H4 (cell line): ENCODE data around the gene FGF4. TPM values are rescaled to one million over a fixed set of nuclear protein-coding genes. Genes with fewer than 3 reads are reported as not detected.

Source experiments
- DNase-seq: peaks from one replicate; pipeline ENCODE4 v3.0.0-alpha.2; 2015; ENCODE audit warnings: low spot score
- total RNA-seq: library from RNA; depleted of rRNA; stranded (reverse); fragments of >200 nt; shearing (Covaris generic); gene quantifications from 2 replicates; pipeline ENCODE4 v1.2.3, GENCODE V29; 2014

FGF4 gene
- total RNA-seq, 1 experiment from 2014 or later = 0.02 TPM

DNA sequence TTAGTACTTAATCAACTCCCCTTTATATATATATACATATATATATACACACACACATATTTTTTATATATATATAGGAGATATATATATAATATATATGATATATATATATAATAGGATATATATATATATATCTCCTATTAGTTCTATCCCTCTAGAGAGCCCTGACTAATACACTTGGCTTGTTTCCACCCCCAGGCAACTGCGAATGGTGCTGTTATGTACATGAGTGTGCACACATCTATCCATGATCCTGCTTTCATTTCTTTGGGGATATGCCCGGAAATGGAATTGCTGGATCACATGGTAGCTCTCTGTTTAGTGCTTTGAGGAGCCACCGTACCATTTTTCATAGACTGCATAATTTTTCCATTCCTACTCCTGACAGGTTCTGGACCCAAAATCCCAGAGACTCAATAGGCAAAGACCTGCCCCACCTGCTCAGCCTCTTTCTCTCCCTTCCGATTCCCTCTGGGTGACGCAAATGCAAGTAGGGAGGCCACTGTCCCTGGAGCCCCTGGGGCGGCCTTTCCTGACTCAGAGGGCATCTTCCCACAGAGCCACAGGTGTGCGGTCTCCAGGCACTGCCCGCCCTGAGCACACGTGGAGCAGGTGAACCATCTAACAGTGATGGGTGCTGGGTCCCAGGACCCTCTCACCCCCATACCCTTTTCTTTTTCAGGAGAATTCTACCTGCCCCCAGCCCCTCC lies 32.1 kb upstream of the FGF4 start:
- no peak for DNase-seq

DNA sequence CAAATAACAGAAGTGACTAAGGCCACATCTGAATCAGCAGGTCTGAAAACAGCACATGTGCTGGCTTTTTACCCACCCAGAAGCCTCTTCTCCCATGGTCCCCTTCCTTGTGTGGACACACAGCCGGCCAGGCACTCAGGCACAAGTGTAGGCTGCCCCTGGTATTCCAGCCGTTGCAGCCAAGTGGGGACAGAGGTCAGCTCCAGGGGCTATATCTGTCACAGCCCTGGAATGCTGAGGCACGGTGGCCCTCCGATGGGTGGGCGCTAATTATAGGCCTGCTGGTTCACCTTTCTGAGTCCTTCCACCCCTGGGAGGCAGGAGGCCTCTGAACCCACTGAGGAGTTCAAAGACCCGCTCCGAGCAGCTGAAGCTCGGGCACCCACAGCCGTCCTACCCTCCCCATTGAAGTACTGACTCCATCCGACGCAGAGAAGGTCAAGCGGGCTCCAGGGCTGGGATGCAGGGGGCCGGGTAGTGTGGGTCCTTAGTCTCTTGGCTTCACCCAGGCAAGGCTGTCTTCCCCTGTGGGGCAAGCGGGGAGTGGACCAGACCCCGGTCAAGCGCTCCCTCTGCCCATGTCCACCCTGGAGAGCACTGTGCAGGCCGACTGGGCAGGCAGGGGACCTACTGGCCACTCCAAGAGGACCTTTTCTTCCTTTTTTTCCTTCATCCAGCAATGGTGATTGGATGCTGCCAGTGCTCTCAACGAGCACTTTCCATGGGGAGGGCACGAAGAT lies 29.8 kb upstream of the FGF4 start:
- no peak for DNase-seq

DNA sequence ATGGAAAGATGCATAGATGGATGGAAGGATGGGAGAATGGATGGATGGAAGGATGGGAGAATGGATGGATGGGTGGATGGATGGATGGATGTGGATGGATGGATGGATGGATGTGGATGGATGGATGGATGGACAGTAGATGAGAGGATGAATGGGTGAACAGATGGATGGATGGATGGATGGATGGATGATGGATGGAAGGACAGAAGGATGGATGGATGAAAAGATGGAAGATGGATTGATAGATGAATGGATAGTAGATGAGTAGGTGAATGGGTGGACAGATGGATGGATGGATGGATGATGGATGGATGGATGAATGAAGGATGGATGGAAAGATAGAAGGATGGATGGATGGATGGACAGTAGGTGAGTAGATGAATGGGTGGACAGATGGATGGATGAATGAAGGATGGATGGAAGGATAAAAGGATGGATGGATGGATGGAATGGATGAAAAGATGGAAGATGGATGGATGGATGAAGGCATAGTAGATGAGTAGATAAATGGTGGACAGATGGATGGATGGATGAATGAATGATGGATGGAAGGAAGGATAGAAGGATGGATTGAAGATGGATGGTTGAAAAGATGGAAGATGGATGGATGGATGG lies 28.6 kb upstream of the FGF4 start:
- no peak for DNase-seq

DNA sequence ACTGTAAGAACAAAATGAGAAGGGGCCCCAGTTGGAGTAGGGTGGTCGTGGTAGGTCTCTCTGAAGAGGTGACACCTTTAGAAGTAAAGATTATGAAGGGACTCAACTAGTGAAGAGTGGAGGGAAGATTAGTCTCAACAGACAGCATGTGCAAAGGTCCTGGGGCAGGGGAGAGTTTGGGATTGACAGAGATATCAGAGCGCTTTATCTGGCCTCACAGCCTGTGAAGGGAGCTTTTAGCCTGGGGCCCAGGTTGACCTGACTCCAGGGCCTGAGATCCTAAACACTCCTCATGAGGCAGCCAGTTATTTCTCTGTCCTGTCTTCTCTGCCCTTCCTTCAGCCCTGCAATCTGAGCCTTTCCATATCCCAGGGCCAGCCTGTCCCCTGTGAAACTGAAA lies 27.9 kb upstream of the FGF4 start:
- no peak for DNase-seq

DNA sequence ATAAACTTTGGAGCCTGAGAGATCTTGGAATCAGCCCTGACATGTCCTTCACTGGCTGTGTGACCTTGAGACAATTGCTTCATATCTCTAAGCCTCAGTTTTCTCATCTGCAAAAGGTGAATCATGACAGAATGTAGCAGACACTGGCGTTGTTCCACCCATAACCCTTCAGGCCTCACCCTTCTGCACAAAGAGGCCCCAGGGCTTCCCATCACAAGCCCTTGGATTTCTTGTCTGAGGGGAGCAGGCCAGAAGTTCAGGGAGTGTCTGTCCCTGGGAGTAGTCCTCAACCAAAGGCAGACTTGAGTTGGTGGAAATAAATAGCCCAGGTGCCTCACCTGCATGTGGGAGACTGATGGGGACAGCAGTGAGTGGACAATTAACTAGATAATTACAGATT lies 27.4 kb upstream of the FGF4 start:
- no peak for DNase-seq

DNA sequence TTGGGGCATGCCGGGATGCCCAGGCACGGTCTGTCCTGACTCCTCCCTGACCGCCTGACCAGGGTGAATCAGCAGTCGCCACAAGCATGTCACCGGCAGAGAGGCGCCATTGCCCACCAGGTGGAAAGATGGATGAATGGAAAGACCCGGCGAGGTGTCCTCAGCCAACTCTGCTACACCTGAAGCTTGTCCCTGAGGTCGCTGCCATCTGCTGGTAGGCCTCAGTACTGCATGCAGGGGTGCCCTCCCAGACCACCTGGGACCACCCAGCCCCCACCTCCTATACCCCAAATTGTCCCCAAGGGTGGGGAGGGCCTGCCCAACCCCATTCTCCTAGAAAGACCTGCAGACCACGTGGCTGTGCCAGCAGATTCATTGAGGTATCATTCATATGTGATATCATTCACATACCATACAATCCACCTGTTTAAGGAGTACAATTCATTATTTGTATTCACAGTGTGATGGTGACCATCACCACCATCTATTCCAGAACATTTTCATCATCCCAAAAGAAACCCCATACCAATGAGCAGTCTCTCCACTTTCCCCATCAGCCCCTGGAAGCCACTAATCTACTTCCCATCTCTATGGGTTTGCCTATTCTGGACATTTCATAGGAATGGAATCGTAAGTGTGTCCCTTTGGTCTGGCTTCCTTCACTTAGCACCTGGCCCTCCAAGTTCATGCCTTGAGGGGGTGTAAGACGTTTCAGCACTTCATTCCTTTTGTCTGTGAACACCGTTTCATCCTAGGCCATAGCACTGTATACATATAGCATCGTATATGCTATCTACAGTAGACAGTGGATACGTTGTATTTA lies 26.6 kb upstream of the FGF4 start:
- peak; percentile 35 for DNase-seq

DNA sequence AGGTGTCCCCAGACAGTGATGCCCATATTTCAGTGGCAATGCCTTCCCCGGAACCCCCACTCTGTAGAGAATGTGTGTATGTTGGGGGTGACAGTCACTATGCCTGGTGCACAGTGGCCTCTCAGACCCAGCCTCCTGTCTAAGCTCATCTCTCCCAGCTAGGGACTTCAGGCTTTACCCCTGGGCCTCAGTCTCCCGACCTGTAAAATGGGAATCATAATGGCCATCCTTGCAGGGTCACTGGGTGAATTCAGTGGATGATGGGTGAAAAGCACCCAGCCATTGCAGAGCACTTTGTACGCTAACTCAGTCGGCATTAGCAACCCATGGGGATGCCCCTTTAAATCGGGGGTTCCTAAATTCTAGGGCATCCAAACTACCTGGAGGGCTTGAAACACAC lies 25.1 kb upstream of the FGF4 start:
- no peak for DNase-seq

DNA sequence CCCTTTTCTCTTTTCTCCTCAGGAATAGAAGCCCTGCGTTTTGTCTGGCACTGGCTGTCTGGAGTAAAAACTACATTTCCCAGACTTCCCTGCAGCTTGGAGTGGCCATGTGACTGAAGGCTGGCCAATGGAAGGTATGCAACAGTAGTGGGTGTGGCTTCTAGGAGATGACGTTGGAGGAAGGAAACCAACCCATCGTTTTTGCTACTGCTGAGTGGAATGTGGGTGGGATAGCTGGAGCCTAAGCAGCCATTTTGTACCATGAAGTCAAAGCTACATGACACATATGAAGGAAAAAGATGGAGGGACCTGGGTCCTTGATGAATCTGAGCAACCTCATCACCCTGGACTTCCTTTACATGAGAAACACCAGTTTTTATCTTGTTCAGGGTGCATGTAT lies 24.4 kb upstream of the FGF4 start:
- DNase-seq = peak; percentile 54

DNA sequence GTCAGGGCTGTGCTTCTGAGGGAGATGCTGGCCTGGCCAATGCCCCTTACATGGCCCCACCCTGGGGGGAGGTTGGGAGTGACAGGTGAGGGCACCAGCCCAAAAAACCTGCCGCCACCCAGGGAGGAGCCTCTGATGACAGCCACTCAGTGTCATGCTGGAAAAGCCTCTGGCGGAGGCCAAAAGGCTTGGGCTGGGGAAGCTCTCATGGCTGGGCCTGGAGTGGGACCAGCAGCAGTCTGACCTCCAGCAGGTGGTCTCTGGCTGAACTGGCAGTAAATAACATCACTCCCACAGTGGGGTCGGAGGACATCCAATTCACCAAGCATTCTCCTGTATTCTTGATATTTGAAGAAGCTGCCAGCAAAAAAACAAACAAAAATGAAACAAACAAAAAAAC lies 24.0 kb upstream of the FGF4 start:
- DNase-seq = no peak

DNA sequence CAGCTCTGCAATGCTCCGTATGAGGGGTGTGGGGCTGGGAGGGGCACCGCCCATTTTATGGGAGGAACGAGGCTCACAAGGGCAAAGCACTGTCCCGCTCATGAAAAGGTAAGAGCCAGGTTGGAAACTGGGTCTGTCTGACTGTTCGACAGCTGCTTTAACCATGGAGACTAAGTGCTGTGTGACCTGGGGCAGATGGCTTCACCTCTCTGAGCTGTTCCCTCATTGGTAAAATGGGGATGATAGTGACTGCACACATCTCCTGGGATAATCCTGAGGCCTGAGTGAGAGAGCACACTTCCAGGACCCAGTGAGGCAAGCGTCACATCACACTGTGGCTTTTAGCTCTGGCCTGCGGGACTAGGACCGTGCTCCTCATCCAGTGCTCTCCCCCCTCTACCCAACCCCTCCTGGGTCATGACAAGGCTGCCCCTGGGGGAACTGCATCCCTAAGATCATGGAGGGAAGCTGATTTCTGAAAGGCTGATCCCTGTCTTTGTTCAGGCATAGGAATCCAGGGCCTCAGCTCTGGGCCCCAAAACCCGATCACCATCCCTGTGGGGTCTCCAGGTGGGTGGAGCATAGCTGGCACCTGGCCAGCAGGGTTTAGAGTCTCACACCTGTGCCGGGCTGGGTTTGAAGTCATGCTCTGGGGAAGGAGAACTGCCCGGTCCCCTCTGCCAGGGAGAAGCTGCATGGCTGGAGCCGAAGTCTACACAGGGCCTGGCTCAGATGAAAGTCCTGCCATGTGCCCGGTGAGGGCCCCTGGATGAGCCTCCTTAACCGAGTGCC lies 22.8 kb upstream of the FGF4 start:
- DNase-seq = no peak

DNA sequence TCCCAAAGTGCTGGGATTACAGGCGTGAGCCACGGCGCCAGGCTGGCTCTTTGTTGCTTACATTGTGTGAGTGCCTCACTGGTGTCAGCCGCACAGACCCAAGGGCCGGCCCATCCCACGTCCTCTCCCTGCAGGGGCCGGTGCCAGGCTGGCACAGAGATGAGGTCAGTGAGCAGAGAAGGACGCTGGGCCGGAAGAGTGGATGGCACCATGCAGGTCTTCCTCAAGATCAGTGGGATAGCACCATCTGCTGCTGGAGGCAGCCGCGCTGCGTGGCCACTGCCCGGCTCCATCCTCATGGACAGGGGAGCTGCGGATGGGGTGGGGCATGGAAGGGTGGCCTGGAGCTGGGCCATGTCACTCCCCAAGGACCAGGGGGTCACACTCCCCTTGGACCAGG lies 22.0 kb upstream of the FGF4 start:
- DNase-seq = no peak

DNA sequence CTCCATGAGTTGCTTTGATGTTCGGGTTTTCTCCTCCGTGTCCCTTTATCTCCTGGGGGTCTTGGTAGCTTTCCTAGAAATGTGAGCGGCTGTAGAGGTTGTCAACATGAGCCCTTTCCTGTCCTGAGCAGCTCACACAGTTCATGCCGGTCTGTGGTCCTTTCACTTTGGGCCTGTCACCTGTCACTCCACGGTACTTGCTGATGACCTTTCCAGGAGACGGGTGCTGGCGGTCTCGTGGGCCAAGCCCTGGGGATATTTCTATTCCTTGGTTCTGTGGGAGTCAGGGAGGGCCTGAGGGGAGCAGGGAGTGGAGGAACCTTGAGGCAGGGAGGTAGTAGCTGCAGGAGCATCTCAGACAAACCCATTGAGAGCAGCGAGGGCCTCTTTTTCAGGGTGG lies 20.9 kb upstream of the FGF4 start:
- DNase-seq = no peak

DNA sequence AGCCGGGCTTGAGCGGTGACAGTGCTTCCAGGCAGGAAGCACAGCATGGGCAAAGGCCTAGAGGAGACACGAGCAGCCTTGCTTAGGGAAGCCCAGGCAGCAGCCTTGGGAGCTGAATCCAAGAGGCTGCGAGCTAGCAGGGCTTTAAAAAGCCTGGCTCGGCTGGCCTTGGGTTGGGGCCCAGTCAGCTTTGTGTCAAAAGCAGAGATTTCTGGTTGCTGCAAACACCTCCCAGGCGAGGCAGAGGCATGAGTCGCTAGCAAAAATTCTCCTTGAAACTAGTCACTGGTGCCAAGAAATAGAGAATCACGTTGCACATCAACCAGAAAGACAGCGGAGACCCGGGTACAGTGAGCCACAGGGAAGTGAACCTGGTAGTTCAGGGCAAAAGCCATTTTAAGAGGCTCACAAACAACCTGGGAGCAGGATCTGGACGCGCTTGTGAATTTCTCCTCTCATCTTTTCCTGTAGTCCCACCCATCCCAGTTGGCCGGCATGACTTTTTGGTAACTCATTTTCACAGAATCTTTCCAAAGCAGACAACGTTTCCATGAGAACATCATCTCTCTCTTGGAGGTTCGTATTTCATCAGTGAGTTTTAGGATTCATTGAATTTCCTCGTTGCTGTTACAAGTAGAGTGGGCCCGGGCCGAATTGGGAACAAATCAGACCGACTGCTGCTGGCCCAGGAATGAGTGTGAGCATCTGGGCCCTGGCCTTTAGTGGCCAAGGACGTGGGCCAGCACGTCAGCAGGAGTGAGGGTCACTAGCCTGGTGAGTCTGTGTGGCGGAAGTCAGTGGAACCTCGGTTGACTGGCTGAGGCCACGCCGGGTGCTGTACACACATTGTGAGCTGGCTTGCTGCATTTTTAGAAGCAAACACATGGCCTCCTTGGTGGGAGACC lies 16.4 kb upstream of the FGF4 start:
- DNase-seq = no peak

DNA sequence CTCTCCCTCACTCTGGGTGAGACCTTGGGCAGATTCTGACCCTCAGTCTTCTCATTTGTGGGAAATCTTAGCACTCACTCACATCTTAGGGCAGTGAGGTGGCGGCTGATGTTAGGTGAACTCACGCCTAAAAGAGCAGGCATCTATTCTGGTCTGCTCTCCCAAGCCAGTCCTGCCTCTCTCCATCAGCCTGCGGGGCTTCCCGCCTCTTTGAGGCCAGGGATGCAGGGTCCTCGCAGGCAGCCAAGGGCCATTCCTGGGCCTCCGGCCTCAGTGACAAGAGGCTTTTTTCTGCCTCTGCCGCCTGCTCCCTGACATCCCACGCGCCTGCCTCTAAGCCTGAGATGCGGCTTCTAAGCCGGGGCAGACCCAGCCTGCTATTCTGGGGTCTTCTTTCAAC lies 13.8 kb upstream of the FGF4 start:
- no peak for DNase-seq

DNA sequence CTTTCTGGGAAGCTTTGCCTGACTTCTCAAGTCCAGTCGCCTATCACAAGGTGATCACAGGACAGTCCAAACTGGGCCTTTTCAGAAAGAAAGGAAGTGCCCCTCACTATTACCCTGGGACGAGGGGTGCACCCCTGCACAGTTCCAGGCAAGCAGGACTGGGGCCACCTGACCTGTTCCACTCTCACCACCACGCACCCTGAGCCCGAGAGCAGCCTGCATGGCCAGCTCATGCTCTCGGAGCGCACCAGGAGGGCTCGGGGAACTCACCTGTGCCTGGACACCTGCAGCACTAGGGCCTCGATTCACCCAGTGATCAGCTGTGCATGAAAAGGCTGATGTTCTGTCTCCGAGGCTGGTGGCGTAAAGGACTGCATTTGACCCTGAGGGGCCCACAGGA lies 12.8 kb upstream of the FGF4 start:
- no peak for DNase-seq

DNA sequence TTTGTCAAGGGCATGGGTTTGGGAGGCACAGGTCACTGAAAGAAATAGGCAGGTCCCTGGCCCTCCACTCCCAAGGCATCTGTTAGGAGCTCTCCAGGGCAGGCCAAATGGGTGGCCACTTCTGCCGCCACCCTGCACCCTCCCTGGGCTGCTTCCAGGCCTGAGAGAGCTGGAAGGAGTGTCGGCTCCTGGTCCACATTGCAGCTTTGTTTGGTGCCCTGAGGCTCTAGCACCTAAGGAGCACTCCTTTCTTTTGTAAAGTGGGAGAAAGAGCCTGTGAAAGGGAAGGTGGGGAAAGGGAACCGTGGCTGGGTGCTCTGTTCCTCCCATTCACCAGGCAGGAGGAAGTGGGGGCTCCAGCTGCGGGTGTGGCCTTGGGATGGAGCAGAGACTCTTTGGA lies 12.3 kb upstream of the FGF4 start:
- no peak for DNase-seq

DNA sequence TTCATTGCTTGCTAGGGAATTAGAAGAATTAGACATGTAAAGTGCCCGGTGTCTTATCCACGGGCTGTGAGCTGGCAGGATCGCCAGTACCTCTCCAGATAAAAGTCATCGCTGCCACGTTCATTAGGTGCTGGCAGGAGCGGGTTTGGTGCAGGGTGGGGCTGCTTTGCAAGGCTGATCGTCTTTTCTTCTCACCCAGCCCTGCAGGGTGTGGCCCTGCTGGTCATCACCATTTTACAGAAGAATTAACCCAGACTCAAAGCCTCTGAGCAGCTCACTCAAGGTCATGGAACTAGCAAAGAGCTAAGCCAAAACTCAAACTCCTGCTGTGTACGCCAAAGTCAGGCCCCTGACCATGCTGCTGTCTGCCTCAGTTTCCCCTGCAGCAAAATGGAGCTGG lies 6.1 kb upstream of the FGF4 start:
- DNase-seq = no peak

DNA sequence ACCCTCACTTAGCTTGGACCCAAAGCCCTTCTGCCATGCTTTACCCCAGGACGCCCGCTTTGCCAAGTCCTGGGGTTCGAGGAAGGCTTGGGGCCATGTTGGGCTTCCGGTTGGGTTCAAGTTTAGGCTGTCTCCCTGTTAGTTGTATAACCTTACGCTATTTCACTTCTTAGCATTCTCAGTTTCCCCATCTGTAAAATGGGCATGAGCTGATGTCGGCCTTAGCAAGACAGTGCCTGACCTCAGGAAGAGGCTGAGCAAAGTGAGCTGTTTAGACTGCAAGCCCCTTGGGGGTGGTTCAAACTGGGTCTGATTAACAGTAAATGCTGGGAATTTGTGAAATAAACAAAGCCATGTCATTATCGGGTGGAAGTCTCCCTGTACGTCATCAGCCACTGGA lies 3.2 kb upstream of the FGF4 start:
- no peak for DNase-seq

DNA sequence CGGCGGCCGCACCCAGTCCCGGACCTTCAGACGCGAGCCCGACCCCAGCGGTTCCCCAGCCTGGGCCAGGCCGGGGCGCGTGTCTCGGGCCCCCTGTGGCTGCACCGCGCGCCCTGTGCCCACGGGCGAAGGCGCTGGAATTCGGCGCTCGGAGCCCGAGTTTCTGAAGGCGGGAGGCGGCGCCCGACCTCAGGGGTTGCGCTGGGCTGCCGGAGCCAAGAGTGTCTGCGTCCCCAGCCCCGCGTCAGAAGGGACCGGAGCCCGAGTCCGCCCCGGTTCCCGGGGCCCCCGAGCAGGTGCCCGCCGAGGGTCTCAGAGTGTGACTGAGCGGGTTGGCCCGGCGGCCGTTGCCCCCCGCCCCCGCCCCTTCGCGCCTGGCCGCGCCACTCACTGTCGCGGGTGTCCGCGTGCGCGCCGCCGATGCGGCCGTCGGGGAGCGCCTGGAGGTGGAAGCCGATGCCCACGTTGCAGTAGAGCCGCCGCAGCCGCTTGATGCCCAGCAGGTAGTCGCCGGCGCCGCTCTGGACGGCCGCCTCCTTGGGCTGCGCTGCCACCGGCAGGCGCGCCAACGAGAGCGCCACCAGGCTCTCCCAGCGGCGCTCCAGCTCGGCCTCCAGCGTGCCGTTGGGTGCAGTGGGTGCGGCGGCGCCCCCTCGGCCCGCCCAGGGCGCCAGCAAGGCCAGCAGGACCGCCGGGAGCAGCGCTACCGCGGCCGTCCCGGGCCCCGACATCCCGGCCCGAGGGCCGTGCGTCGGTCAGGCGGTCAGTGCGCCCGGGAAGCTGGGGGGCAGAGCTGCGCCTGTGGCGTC lies 583 bp downstream of the FGF4 start:
- no peak for DNase-seq
